HepG2 (cell line): ENCODE results near the gene LRRC45. TPM values are rescaled to one million over a fixed set of nuclear protein-coding genes. Genes with fewer than 3 reads are reported as not detected.

ENCODE experiments used
- AGO1 ChIP-seq: fragments of 200-400 bp; formaldehyde crosslinking; IDR thresholded peaks from 2 replicates; pipeline ENCODE4 v1.6.1; 2017; ENCODE audit warnings: mild to moderate bottlenecking, low read depth, low read length, moderate library complexity; ENCODE audit not compliant: poor library complexity, severe bottlenecking
- ARID5B ChIP-seq: IDR thresholded peaks from 2 replicates; pipeline ENCODE4 v1.4.0; 2020; ENCODE audit warnings: mild to moderate bottlenecking, missing genetic modification reagents
- CHD4 ChIP-seq: fragments of 200-600 bp; sonication (generic); IDR thresholded peaks from 2 replicates; pipeline ENCODE4 v1.7.0; 2017; ENCODE audit warnings: mild to moderate bottlenecking, low read length, borderline replicate concordance
- ELF3 ChIP-seq: IDR thresholded peaks from 2 replicates; pipeline ENCODE4 v1.6.1; 2016; ENCODE audit warnings: missing genetic modification reagents, missing compliant biosample characterization
- ISL2 ChIP-seq: sonication (generic); formaldehyde crosslinking; IDR thresholded peaks from 2 replicates; pipeline ENCODE4 v1.5.0; 2020; ENCODE audit warnings: missing genetic modification reagents
- SRSF9 ChIP-seq: fragments of 200-400 bp; formaldehyde crosslinking; IDR thresholded peaks from 2 replicates; pipeline ENCODE4 v1.6.1; 2018; ENCODE audit warnings: borderline replicate concordance, mild to moderate bottlenecking, low read depth, low read length; ENCODE audit not compliant: insufficient read depth, poor library complexity, severe bottlenecking
- UBTF ChIP-seq: sonication (generic); formaldehyde crosslinking; IDR thresholded peaks from 2 replicates; pipeline ENCODE4 v1.4.0; 2020; ENCODE audit warnings: mild to moderate bottlenecking, missing genetic modification reagents
- ZNF407 ChIP-seq: sonication (generic); formaldehyde crosslinking; IDR thresholded peaks from one replicate; pipeline ENCODE4 v1.5.1; 2020; ENCODE audit warnings: mild to moderate bottlenecking, missing genetic modification reagents; ENCODE audit errors: not compliant biosample characterization
- ZNF556 ChIP-seq: sonication (generic); formaldehyde crosslinking; IDR thresholded peaks from 2 replicates; pipeline ENCODE4 v1.4.0; 2020; ENCODE audit warnings: mild to moderate bottlenecking, missing genetic modification reagents, borderline replicate concordance
- ZNF784 ChIP-seq: sonication (generic); formaldehyde crosslinking; IDR thresholded peaks from 2 replicates; pipeline ENCODE4 v1.5.1; 2020; ENCODE audit warnings: missing genetic modification reagents, mild to moderate bottlenecking, borderline replicate concordance
- polyA plus RNA-seq, 8 experiments: library from polyadenylated mRNA; depleted of rRNA in 3 of 8; stranded (reverse) in 7 of 8; unstranded in 1 of 8; fragments of >200 nt; fragmentation: Illumina TruSeq in 4 of 8; extraction: Trizol in 4 of 8; gene quantifications; 2 replicates each; pipeline versions ENCODE4 v1.2.1 to v1.2.3, GENCODE V29; 2011 to 2016; ENCODE audit warnings: low read depth in 4 of 8, missing spikeins in 1 of 8, mixed read lengths in 1 of 8; ENCODE audit not compliant: insufficient read depth in 1 of 8
- total RNA-seq, 5 experiments: library from RNA; depleted of rRNA; stranded (reverse); fragments of >200 nt; fragmentation: Illumina TruSeq; extraction: Trizol; gene quantifications; 2 replicates each; pipeline ENCODE4 v1.2.3, GENCODE V29; 2016; ENCODE audit warnings: low read depth in 1 of 5

LRRC45 gene
- total and polyA plus RNA-seq, 2 of the 13 experiments (the other 11 are each of a cell fraction or from before 2014, with no cell fraction given) = 11.6 to 48.1 TPM

GRCh38 chr17:82023447-82024241, 539 bp downstream of the LRRC45 start (continued):
- no peak for TF ChIP-seq ARID5B (CRISPR knock-in tag)
- TF ChIP-seq ZNF407 = peak; percentile 76
- peak; percentile 99 for TF ChIP-seq AGO1
- TF ChIP-seq ELF3 (CRISPR knock-in tag) = no peak
- TF ChIP-seq UBTF = peak; percentile 81
- no peak for TF ChIP-seq ZNF556 (CRISPR knock-in tag)
- TF ChIP-seq ZNF784 = no peak
- peak; percentile 61 for TF ChIP-seq ISL2 (CRISPR knock-in tag)
- no peak for TF ChIP-seq CHD4
- TF ChIP-seq SRSF9 = no peak
